Neural progenitor cell (in vitro differentiated cells): ENCODE data around the gene ZMYM4. TPM values are rescaled to one million over a fixed set of nuclear protein-coding genes. Genes with fewer than 3 reads are reported as not detected.

Experiments
- DNase-seq: peaks from one replicate; pipeline ENCODE4 v3.0.0-alpha.2; 2016; ENCODE audit warnings: low spot score
- H2AFZ ChIP-seq: fragments of 200-600 bp; sonication (generic); replicated peaks from 2 replicates; pipeline ENCODE4 v1.6.1; 2016; ENCODE audit warnings: antibody characterized with exemption
- H3F3A ChIP-seq: fragments of 200-600 bp; sonication (generic); 2 replicates; pipeline ENCODE4 v1.6.1; 2016; ENCODE audit warnings: antibody characterized with exemption, low read depth
- H3K27ac ChIP-seq: fragments of 200-600 bp; sonication (generic); 2 replicates; pipeline ENCODE4 v1.5.1; 2016; ENCODE audit warnings: mild to moderate bottlenecking
- H3K27me3 ChIP-seq: fragments of 200-600 bp; sonication (generic); 2 replicates; pipeline ENCODE4 v1.6.1; 2016; ENCODE audit warnings: mild to moderate bottlenecking, moderate library complexity
- H3K36me3 ChIP-seq: fragments of 200-600 bp; sonication (generic); 2 replicates; pipeline ENCODE4 v1.5.1; 2016
- H3K4me1 ChIP-seq: fragments of 200-600 bp; sonication (generic); 2 replicates; pipeline ENCODE4 v1.6.1; 2016; ENCODE audit warnings: mixed run types
- H3K4me2 ChIP-seq: fragments of 200-600 bp; sonication (generic); 2 replicates; pipeline ENCODE4 v1.6.1; 2016
- H3K4me3 ChIP-seq: fragments of 200-600 bp; sonication (generic); 2 replicates; pipeline ENCODE4 v1.5.1; 2016
- H3K79me2 ChIP-seq: fragments of 200-600 bp; sonication (generic); 2 replicates; pipeline ENCODE4 v1.6.1; 2016; ENCODE audit warnings: low read depth
- H3K9ac ChIP-seq: fragments of 200-600 bp; sonication (generic); 2 replicates; pipeline ENCODE4 v1.6.1; 2016
- H3K9me3 ChIP-seq: fragments of 200-600 bp; sonication (generic); 2 replicates; pipeline ENCODE4 v1.5.1; 2016; ENCODE audit warnings: low read depth
- H4K20me1 ChIP-seq: fragments of 200-600 bp; sonication (generic); 2 replicates; pipeline ENCODE4 v1.6.1; 2016; ENCODE audit warnings: low read depth
- H3K27ac Mint-ChIP-seq: 3 replicates; pipeline ENCODE4 v1.8.0; 2021; ENCODE audit warnings: mixed read lengths
- H3K27me3 Mint-ChIP-seq: 2 replicates; pipeline ENCODE4 v1.8.0; 2022; ENCODE audit warnings: low read depth, mild to moderate bottlenecking, inconsistent platforms, moderate library complexity, mixed read lengths; ENCODE audit not compliant: insufficient read depth
- H3K36me3 Mint-ChIP-seq: 3 replicates; pipeline ENCODE4 v1.8.0; 2021; ENCODE audit warnings: mixed read lengths
- H3K4me1 Mint-ChIP-seq: 3 replicates; pipeline ENCODE4 v1.8.0; 2021; ENCODE audit warnings: mixed read lengths
- H3K4me3 Mint-ChIP-seq: 3 replicates; pipeline ENCODE4 v1.8.0; 2021; ENCODE audit warnings: mild to moderate bottlenecking, moderate library complexity, mixed read lengths
- H3K9me3 Mint-ChIP-seq: 3 replicates; pipeline ENCODE4 v1.8.0; 2020; ENCODE audit warnings: mixed read lengths
- CTCF ChIP-seq: fragments of 200-600 bp; sonication (generic); IDR thresholded peaks from 2 replicates; pipeline ENCODE4 v1.5.1; 2017; ENCODE audit warnings: antibody characterized with exemption, mild to moderate bottlenecking
- EZH2 ChIP-seq: fragments of 200-600 bp; sonication (generic); IDR thresholded peaks from 2 replicates; pipeline ENCODE4 v1.6.1; 2017; ENCODE audit warnings: antibody characterized with exemption, mild to moderate bottlenecking, moderate library complexity
- EZH2phosphoT487 ChIP-seq: fragments of 200-600 bp; sonication (generic); IDR thresholded peaks from 2 replicates; pipeline ENCODE4 v1.6.1; 2017; ENCODE audit warnings: antibody characterized with exemption
- total RNA-seq: library from RNA; depleted of rRNA; stranded (reverse); fragments of >200 nt; gene quantifications from 2 replicates; pipeline ENCODE4 v1.2.3, GENCODE V29; 2015; ENCODE audit warnings: low replicate concordance

ZMYM4 gene
- total RNA-seq, 1 donor from 2014 or later: 106 TPM

DNA sequence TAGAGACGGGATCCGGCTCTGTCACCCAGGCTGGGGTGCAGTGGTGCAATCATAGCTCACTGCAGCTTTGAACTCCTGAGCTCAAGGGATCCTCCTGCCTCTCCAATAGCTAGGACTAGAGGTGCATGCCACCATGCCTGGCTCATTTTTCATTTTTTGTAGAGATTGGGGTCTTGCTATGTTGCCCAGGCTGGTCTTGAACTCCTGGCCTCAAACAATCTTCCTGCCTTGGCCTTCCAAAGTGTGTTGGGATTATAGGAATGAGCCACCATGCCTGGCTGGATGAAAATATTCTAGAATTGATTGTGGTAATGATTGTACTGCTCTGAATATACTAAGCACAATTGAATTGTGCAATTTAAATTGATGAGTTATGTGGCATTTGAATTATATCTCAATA, 21.9 kb downstream of the ZMYM4 start:
- peaks cover 68% of the 10 kb centered on the region for H4K20me1 ChIP-seq
- H3K79me2 ChIP-seq: peaks cover 100% of the 10 kb centered on the region
- H3K27me3 ChIP-seq: no peaks in the 10 kb centered on the region

GRCh38 chr1:35294809-35295208, 26.3 kb downstream of the ZMYM4 start:
- Mint-ChIP-seq H3K27me3 (no peaks in the 10 kb centered on the region), H3K4me1 (no peaks in the 10 kb centered on the region), H3K27ac (no peak overlapping the region), H3K36me3 (peaks cover 34% of the 10 kb centered on the region), H3K9me3 (no peaks in the 10 kb centered on the region), H3K4me3 (no peak overlapping the region)
- H2AFZ ChIP-seq: no peak overlapping the region
- peaks cover 63% of the 10 kb centered on the region for H4K20me1 ChIP-seq
- H3K4me3 ChIP-seq: no peak overlapping the region
- no peaks in the 10 kb centered on the region for H3K9me3 ChIP-seq
- H3K4me1 ChIP-seq: no peaks in the 10 kb centered on the region
- no peak overlapping the region for H3K4me2 ChIP-seq
- H3F3A ChIP-seq: peaks cover 4% of the 10 kb centered on the region
- peaks cover 97% of the 10 kb centered on the region for H3K79me2 ChIP-seq
- no peak for DNase-seq
- H3K27me3 ChIP-seq: no peaks in the 10 kb centered on the region
- H3K27ac ChIP-seq: no peak overlapping the region
- TF ChIP-seq EZH2 (no peak), EZH2phosphoT487 (no peak), CTCF (no peak)
- no peak overlapping the region for H3K9ac ChIP-seq
- peaks cover 5% of the 10 kb centered on the region for H3K36me3 ChIP-seq

More for the DNA sequence above, 21.9 kb downstream of the ZMYM4 start:
- Histone ChIP-seq H3K27ac (no peak overlapping the region), H2AFZ (no peak overlapping the region), H3K36me3 (peaks cover 5% of the 10 kb centered on the region), H3K4me3 (no peak overlapping the region), H3F3A (no peaks in the 10 kb centered on the region), H3K9me3 (no peaks in the 10 kb centered on the region), H3K9ac (no peak overlapping the region), H3K4me2 (no peak overlapping the region), H3K4me1 (no peaks in the 10 kb centered on the region)
- Mint-ChIP-seq H3K27ac (no peak overlapping the region), H3K27me3 (no peaks in the 10 kb centered on the region), H3K4me1 (no peaks in the 10 kb centered on the region), H3K36me3 (peaks cover 25% of the 10 kb centered on the region), H3K9me3 (no peaks in the 10 kb centered on the region), H3K4me3 (no peak overlapping the region)
- TF ChIP-seq EZH2 (no peak), EZH2phosphoT487 (no peak), CTCF (no peak)
- no peak for DNase-seq

DNA sequence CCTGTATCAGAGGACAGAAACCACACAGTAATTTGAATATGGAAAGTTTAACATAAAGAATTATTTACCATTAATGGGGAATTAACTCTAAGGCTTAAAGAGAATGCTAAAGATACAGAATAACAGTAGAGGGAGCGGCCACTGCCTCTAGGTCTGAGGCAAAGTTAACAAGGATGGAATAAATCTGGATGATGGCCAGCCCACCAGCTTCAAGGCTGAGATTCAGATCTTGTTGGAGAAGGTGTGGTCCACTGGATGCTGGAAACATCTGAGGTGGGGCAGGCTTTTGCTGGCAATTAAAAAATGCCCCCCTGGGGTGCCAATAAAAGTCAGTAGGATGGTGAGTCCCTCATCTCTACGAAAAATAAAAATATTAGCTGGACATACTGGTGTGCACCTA, 29.4 kb downstream of the ZMYM4 start:
- no peaks in the 10 kb centered on the region for H3K9me3 Mint-ChIP-seq
- H3K4me1 Mint-ChIP-seq: peaks cover 3% of the 10 kb centered on the region
- no peaks in the 10 kb centered on the region for H3K27me3 Mint-ChIP-seq
- peaks cover 58% of the 10 kb centered on the region for H4K20me1 ChIP-seq
- H3K79me2 ChIP-seq: peaks cover 95% of the 10 kb centered on the region
- no peak overlapping the region for H3K4me3 ChIP-seq
- no peaks in the 10 kb centered on the region for H3K4me1 ChIP-seq
- H3K36me3 ChIP-seq: no peaks in the 10 kb centered on the region
- no peak overlapping the region for H2AFZ ChIP-seq
- H3K27ac Mint-ChIP-seq: no peak overlapping the region
- peaks cover 4% of the 10 kb centered on the region for H3F3A ChIP-seq
- H3K27ac ChIP-seq: no peak overlapping the region
- H3K36me3 Mint-ChIP-seq: peaks cover 34% of the 10 kb centered on the region
- no peak overlapping the region for H3K9ac ChIP-seq
- no peaks in the 10 kb centered on the region for H3K9me3 ChIP-seq
- DNase-seq: no peak
- H3K27me3 ChIP-seq: no peaks in the 10 kb centered on the region
- no peak overlapping the region for H3K4me3 Mint-ChIP-seq
- H3K4me2 ChIP-seq: no peak overlapping the region
- TF ChIP-seq EZH2: no peak
- no peak for TF ChIP-seq EZH2phosphoT487
- TF ChIP-seq CTCF: no peak
